Lung (tissue), 12 donors: ENCODE measurements around the gene SLC27A1. TPM values are rescaled to one million over a fixed set of nuclear protein-coding genes. Genes with fewer than 3 reads are reported as not detected.

Experiments used
- ATAC-seq: fragments of 200-7000 bp; cut with Tn5 transposase; one replicate; pipeline ENCODE4 v1.9.1; 2020; ENCODE audit warnings: moderate number of reproducible peaks; ENCODE audit not compliant: insufficient read depth, low FRiP score
- DNase-seq, 3 donors: peaks; one replicate each; pipeline ENCODE4 v3.0.0-alpha.2; 2013 to 2017
- H3K27ac ChIP-seq, 2 donors: one replicate each; pipeline ENCODE4 v1.5.1; 2013; ENCODE audit warnings: mild to moderate bottlenecking in 2 of 2, moderate library complexity in 2 of 2, control low read depth in 1 of 2, inconsistent platforms in 1 of 2, low read depth in 1 of 2, low read length in 1 of 2
- H3K27me3 ChIP-seq, 3 donors: one replicate each; pipeline ENCODE4 v1.5.1; 2013; ENCODE audit warnings: low read length in 2 of 3; ENCODE audit not compliant: control insufficient read depth in 3 of 3, insufficient read depth in 3 of 3
- H3K36me3 ChIP-seq, 4 donors: one replicate each; pipeline ENCODE4 v1.5.1; 2013; ENCODE audit warnings: low read length in 4 of 4, mild to moderate bottlenecking in 1 of 4, moderate library complexity in 1 of 4; ENCODE audit not compliant: control insufficient read depth in 4 of 4, insufficient read depth in 4 of 4
- H3K4me1 ChIP-seq, 5 donors: one replicate each; pipeline ENCODE4 v1.5.1; 2013; ENCODE audit warnings: low read length in 5 of 5, mild to moderate bottlenecking in 2 of 5, moderate library complexity in 1 of 5; ENCODE audit not compliant: control insufficient read depth in 5 of 5, insufficient read depth in 5 of 5
- H3K4me3 ChIP-seq: one replicate; pipeline ENCODE4 v1.5.1; 2013; ENCODE audit warnings: mild to moderate bottlenecking, control low read depth, moderate library complexity
- H3K9ac ChIP-seq, 2 donors: one replicate each; pipeline ENCODE4 v1.5.1; 2013; ENCODE audit warnings: low read length in 2 of 2, control low read depth in 1 of 2; ENCODE audit not compliant: insufficient read depth in 1 of 2
- H3K9me3 ChIP-seq, 4 donors: one replicate each; pipeline ENCODE4 v1.5.1; 2013; ENCODE audit warnings: low read length in 3 of 4, mild to moderate bottlenecking in 1 of 4, moderate library complexity in 1 of 4; ENCODE audit not compliant: control insufficient read depth in 4 of 4, insufficient read depth in 3 of 4
- CTCF ChIP-seq: IDR thresholded peaks from 2 replicates; pipeline ENCODE4 v1.5.1; 2012; ENCODE audit warnings: mild to moderate bottlenecking; ENCODE audit errors: control extremely low read depth, extremely low read depth
- WGBS, 2 donors: extraction: QIAGEN DNeasy Blood & Tissue Kit; methylation state at CpG; one replicate each; pipeline ENCODE4 v1.1.7; 2013; 5-methylcytosine and 5-hydroxymethylcytosine counted together
- polyA plus RNA-seq, 2 donors: library from polyadenylated mRNA; stranded (reverse); fragments of 200-250 nt; gene quantifications; one replicate each; pipeline ENCODE4 v1.2.1, GENCODE V29; 2013
- total RNA-seq, 2 donors: library from RNA; depleted of rRNA in 1 of 2; stranded (reverse); fragments of >200 nt in 1 of 2; gene quantifications; one replicate each; pipeline ENCODE4 v1.2.1, GENCODE V29; 2014 to 2021
- donor health status: control.
- donor health status: control.
- donor health status: Bipolar disorder and iron deficiency.
- donor health status: healthy.
- donor health status: DM: yes; HTN: yes; CAD: no.

SLC27A1 gene
- total and polyA plus RNA-seq, 4 donors: 12.2 to 26.9 (median 20.6) TPM

- Histone ChIP-seq H3K27ac (no peak within 1 kb of the TSS), H3K9me3 (peaks cover 0 to 2% (median 0%) of the 10 kb centered on the region in 4 donors), H3K4me1 (peaks cover 0 to 7% (median 0%) of the 10 kb centered on the region in 5 donors), H3K9ac (no peak within 1 kb of the TSS), H3K4me3 (peak within 1 kb of the TSS; percentile 3), H3K36me3 (no peaks in the 10 kb centered on the region), H3K27me3 (peaks cover 0 to 10% (median 3%) of the 10 kb centered on the region in 3 donors)
- ATAC-seq: no peak
- DNase-seq: peak; percentile 35 to 49 (median 46)
- no peak for TF ChIP-seq CTCF
- 2 to 4% methylated on average over 55 to 81 of the region's 81 CpGs for WGBS, 2 donors
Observed at GRCh38 chr19:17448131-17448967, 22.0 kb upstream of the SLC27A1 start, which contains the start of gene TMEM221. TMEM221 (minus strand) TSS chr19:17448668; CDS start chr19:17448462, 206 bp downstream.

GRCh38 chr19:17450264-17451075 lies 19.9 kb upstream of the SLC27A1 start:
- H3K27me3 ChIP-seq: peaks cover 0 to 29% (median 11%) of the 10 kb centered on the region in 3 donors
- TF ChIP-seq CTCF: no peak

GRCh38 chr19:17451820-17452219 lies 18.5 kb upstream of the SLC27A1 start:
- Histone ChIP-seq H3K9ac (no peak overlapping the region), H3K4me1 (peaks cover 0 to 10% (median 0%) of the 10 kb centered on the region in 5 donors), H3K27me3 (peaks cover 0 to 30% (median 21%) of the 10 kb centered on the region in 3 donors), H3K4me3 (no peak overlapping the region), H3K27ac (no peak overlapping the region), H3K9me3 (peaks cover 0 to 5% (median 0%) of the 10 kb centered on the region in 4 donors), H3K36me3 (no peaks in the 10 kb centered on the region)
- WGBS, 2 donors: 89 to 90% methylated on average over 4 of the region's 4 CpGs
- no peak for DNase-seq
- no peak for TF ChIP-seq CTCF
- no peak for ATAC-seq

More at GRCh38 chr19:17450264-17451075, 19.9 kb upstream of the SLC27A1 start:
- no peak overlapping the region for H3K9ac ChIP-seq
- no peak overlapping the region for H3K4me3 ChIP-seq
- peaks cover 0 to 2% (median 0%) of the 10 kb centered on the region in 4 donors for H3K9me3 ChIP-seq
- DNase-seq (no peak), ATAC-seq (no peak)
- WGBS, 2 donors: 55 to 57% methylated on average over 7 to 8 of the region's 8 CpGs
- H3K36me3 ChIP-seq: no peaks in the 10 kb centered on the region
- no peak overlapping the region for H3K27ac ChIP-seq
- H3K4me1 ChIP-seq: peaks cover 0 to 8% (median 0%) of the 10 kb centered on the region in 5 donors
